IPS DF 19.7 (cell line): ENCODE measurements around the gene TXLNG.
"Not testable (repeated sequence)": the region's sequence is repeated elsewhere in the genome, so short reads cannot be mapped to it uniquely, and the experiment has no call there.

Source experiments
- DNase-seq: peaks from one replicate; pipeline ENCODE4 v3.0.0-alpha.2; 2013; ENCODE audit warnings: low read depth, low spot score

The TXLNG gene

GRCh38 chrX:16838202-16839066 lies 52.2 kb downstream of the TXLNG start:
- DNase-seq = no peak

- DNase-seq = no peak
Observed at GRCh38 chrX:16839219-16839851, 53.1 kb downstream of the TXLNG start.

- DNase-seq = no peak
Observed at GRCh38 chrX:16839852-16840460, 53.7 kb downstream of the TXLNG start.

- DNase-seq = no peak
Observed at GRCh38 chrX:16842684-16843083, 56.4 kb downstream of the TXLNG start.

- no peak for DNase-seq
Observed at GRCh38 chrX:16843208-16843909, 57.1 kb downstream of the TXLNG start.

- no peak for DNase-seq
Observed at GRCh38 chrX:16845686-16846085, 59.4 kb downstream of the TXLNG start.

GRCh38 chrX:16848541-16848940 lies 62.3 kb downstream of the TXLNG start:
- DNase-seq = no peak

- DNase-seq = no peak
Observed at GRCh38 chrX:16851421-16851820, 65.2 kb downstream of the TXLNG start.

- no peak for DNase-seq
Observed at GRCh38 chrX:16851827-16852226, 65.6 kb downstream of the TXLNG start.

GRCh38 chrX:16852617-16853179 lies 66.4 kb downstream of the TXLNG start:
- no peak for DNase-seq

GRCh38 chrX:16853537-16853936 lies 67.3 kb downstream of the TXLNG start:
- DNase-seq = no peak

GRCh38 chrX:16855363-16856075 lies 69.3 kb downstream of the TXLNG start:
- no peak for DNase-seq

- DNase-seq = not testable (repeated sequence)
Observed at GRCh38 chrX:16856076-16856404, 69.8 kb downstream of the TXLNG start.

- DNase-seq = no peak
Observed at GRCh38 chrX:16856744-16857143, 70.5 kb downstream of the TXLNG start.

- no peak for DNase-seq
Observed at GRCh38 chrX:16862829-16863228, 76.6 kb downstream of the TXLNG start.

GRCh38 chrX:16867947-16868346 lies 81.7 kb downstream of the TXLNG start:
- no peak for DNase-seq

- no peak for DNase-seq
Observed at GRCh38 chrX:16868920-16869319, 82.7 kb downstream of the TXLNG start.

- no peak for DNase-seq
Observed at GRCh38 chrX:16869393-16870094, 83.3 kb downstream of the TXLNG start.

GRCh38 chrX:16870095-16870861 lies 84.0 kb downstream of the TXLNG start, which contains the start of gene RBBP7:
RBBP7 (minus strand) TSS chrX:16870362; CDS start chrX:16870053, 309 bp downstream.
- no peak for DNase-seq
